A673 (cell line): ENCODE measurements around the gene CTIF.

Experiments used
- CTCF ChIP-seq: fragments of 300-800, 200-600 bp; sonication (generic); conservative IDR thresholded peaks from 2 replicates; pipeline ENCODE4 v1.5.1; 2017; ENCODE audit warnings: low read depth, mild to moderate bottlenecking, antibody characterized with exemption, low read length, moderate library complexity, mixed read lengths
- EZH2 ChIP-seq: fragments of 200-600 bp; sonication (generic); IDR thresholded peaks from 2 replicates; pipeline ENCODE4 v1.6.1; 2017; ENCODE audit warnings: borderline replicate concordance, low read depth, mild to moderate bottlenecking, mixed read lengths, antibody characterized with exemption, low read length; ENCODE audit not compliant: poor library complexity, severe bottlenecking

GRCh38 chr18:48622911-48623431 lies 84.1 kb downstream of the CTIF start:
- TF ChIP-seq CTCF (no peak), EZH2 (no peak)
